NCI-H1694 treated with DMSO at 0.1 percent for 48 hours (cell line): ENCODE data around the gene TMSB4X.
"Not testable (repeated sequence)": the region's sequence is repeated elsewhere in the genome, so short reads cannot be mapped to it uniquely, and the experiment has no call there.

Experiments
- DNase-seq: peaks from one replicate; lab custom pipeline; 2025; lab: John Stamatoyannopoulos, UW

The TMSB4X gene

DNA sequence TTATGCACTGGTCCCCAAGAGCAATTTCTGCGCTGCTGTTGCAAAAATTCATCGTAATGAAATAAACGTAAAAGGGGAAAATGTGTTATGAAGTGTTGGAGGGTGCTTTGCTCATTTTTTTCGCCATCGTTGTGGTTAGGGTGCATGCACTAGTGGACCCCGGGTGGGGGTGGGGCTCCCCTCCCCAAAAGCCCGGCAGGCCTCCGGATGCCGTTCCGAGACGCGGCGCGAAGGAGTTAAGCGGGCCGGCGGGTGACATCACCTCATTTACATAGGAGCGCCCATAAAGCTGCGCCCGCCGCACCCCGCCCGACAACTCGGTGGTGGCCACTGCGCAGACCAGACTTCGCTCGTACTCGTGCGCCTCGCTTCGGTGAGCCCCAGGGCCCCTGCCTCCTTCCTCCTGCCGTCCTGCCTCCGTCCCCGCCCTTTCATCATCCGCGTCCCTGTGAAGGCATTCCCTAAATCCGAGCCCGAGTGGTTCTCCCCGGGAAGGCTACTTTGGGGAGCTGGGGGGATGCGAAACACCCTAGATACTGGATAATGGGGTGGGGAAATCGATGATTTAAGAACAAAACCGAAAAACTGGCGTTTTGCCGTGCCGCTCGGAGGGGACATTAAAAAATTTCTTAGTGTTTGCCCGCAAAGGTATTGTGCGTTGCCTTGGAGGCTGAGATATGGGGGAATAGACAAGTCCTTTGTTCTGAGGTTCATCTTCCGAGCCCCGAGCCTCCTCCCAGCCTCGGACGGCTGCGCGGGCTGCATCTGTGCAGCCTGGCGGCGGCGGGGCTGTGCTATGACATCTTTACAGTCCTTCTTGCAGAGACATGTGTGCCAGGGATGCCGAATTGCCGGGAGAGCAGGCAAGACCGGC lies at the start of gene TMSB4X:
Gene TMSB4X (plus strand): TSS at position 315 of the 874 bp plus-strand sequence.
- DNase-seq, result peak; percentile 33

DNA sequence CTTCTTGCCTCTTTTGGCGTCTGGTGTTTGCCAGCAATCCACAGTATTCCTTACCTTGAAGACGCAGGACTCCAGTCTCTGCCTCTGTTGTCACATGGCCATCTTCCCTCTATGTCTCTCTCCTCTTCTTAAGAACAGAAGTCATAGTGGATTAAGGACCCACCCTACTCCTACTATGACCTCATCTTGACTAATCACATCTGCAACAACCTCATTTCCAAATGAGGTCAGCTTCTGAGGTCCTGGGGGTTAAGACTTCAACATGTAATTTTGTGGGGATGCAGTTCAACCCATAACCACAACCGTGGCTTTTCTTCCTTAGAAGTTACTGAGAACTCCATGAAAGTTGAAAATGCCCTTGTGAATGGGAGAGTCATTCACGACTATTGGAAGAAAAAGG lies 45.2 kb upstream of the TMSB4X start:
- no peak for DNase-seq

DNA sequence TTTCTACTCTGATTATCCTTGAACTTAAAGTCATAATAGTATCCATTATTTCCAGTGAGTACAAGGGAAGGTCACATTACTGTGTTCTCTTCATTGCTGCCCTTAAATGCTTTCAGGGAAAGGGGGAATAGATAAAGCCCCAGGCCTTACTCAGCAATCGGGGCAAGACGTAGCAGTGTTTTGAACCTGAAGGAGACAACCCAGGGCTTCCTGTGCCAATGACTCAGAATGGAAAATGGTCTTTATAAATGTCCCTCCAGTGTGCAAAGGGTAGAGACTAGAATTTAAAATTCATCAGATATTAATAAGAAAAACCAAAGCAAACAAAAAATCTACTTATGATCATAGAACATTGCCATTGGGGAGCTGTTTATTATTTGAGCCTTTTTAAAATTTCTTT lies 44.8 kb upstream of the TMSB4X start:
- no peak for DNase-seq

DNA sequence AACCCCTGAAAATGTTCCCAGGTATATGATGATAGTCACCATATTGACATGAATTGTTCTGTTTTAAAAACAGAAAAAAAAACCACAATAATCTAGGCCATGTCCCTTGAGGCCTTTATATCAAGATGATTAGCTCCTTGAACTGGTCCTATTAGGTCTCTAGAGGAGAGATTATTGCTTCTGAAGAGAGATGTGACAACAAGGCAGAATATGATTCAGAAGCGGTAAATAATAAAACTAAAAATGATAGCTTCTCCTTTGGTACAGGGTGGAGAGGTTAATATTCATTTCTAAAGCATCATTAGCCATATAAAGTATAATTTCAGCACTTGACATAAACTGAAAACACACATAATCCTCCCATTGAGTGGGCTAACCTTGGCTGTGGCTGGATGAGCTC lies 42.7 kb upstream of the TMSB4X start:
- DNase-seq, result no peak

DNA sequence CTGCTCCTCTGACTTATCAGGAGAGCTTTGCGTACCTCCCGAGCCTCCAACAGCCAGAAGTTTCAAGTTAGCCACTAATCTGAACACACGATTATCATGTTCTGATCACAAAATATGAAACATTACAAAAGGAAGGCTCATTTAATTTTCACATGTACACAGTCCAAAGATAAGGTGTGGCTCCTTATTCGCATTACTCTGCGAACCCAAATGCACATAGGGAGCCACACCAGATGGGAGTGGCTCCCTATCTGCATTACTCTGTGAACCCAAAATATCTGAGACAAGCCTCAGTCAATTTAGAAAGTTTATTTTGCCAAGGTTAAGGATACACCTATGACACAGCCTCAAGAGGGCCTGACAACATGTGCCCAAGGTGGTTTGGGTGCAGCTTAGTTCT lies 40.1 kb upstream of the TMSB4X start:
- DNase-seq, result no peak

DNA sequence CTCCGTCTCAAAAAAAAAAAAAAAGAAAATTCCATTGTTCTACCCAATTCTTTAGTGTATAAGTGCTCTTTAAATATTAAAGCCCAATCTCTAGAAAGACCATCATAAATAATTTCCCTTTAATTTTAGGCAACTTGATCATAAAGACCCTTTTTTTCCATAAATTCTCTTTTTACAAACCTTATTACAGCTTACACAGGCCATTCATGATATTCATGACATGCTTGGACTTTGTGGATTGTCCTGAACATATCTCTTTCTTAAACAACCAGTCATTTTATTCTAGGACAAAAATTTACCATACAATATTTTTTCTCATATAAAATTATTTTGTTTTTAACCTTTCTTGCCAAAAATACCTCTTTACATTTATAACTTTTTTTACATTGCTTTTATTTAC lies 38.0 kb upstream of the TMSB4X start:
- no peak for DNase-seq

DNA sequence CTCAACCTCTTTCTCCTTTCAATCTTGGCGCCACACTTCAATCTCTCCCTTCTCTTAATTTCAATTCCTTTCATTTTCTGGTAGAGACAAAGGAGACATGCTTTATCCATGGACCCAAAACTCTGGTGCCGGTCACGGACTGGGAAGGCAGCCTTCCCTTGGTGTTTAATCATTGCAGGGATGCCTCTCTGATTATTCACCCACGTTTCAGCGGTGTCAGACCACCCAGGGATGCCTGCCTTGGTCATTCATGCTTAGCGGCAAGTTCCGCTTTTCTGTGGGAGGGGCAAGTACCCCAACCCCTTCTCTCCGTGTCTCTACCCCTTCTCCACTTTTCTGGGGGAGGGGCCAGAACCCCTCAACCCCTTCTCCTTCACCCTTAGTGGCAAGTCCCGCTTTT lies 34.4 kb upstream of the TMSB4X start:
- DNase-seq, result not testable (repeated sequence)

DNA sequence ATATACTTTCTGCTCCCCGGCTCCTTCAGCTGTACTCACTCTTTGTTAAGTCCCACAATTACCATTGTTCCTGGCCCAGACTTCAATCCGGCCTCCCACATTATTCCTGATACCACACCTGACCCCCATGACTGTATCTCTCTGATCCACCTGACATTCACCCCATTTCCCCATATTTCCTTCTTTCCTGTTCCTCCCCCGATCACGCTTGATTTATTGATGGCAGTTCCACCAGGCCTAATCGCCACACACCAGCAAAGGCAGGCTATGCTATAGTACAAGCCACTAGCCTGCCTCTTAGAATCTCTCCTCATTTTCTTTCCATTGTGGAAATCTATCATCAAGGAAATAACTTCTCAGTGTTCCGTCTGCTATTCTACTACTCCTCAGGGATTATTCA lies 31.3 kb upstream of the TMSB4X start:
- DNase-seq, result not testable (repeated sequence)

DNA sequence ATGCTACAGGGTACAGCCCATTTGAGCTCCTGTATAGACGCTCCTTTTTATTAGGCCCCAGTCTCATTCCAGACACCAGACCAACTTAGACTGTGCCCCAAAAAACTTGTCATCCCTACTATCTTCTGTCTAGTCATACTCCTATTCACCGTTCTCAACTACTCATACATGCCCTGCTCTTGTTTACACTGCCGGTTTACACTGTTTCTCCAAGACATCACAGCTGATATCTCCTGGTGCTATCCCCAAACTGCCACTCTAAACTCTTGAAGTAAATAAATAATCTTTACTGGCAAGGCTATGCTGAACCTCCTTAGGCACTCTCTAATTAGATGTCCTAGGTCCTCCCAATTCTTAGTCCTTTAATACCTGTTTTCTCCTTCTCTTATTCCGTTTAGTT lies 30.5 kb upstream of the TMSB4X start:
- DNase-seq, result not testable (repeated sequence)

DNA sequence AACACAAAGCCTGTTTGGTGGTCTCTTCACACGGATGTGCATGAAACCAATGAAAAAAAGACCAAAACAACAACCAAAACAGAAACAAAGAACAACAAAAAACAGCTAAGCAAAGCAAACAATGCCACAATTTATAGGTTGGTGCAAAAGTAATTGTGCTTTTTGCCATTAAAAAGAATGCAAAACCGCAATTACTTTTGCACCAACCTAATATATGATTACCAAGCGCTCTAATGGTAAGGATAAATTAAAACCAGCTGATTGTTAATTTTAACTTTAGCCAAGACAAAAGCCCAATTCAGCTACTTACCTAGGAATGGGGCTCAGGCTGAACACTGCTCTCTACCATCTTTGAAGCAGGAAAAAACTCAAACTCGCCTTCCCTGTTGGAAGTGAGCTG lies 29.4 kb upstream of the TMSB4X start:
- no peak for DNase-seq

DNA sequence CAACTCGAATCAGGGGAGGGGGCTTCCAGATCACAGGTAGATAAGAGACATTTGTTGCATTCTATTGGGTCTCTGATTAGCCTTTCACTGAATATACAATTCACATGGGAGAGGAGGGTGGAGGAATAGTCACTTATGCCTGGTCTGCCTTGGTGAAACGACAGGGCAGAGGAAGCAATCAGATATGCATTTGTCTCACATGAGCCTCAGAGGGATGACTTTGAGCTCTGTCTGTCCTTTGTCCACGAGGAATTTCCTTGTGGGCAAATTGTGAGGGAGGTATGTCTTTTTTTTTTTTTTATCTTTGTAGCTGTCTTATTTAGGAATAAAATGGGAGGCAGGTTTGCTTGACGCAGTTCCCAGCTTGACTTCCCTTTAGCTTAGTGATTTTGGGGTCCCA lies 28.5 kb upstream of the TMSB4X start:
- DNase-seq, result no peak

DNA sequence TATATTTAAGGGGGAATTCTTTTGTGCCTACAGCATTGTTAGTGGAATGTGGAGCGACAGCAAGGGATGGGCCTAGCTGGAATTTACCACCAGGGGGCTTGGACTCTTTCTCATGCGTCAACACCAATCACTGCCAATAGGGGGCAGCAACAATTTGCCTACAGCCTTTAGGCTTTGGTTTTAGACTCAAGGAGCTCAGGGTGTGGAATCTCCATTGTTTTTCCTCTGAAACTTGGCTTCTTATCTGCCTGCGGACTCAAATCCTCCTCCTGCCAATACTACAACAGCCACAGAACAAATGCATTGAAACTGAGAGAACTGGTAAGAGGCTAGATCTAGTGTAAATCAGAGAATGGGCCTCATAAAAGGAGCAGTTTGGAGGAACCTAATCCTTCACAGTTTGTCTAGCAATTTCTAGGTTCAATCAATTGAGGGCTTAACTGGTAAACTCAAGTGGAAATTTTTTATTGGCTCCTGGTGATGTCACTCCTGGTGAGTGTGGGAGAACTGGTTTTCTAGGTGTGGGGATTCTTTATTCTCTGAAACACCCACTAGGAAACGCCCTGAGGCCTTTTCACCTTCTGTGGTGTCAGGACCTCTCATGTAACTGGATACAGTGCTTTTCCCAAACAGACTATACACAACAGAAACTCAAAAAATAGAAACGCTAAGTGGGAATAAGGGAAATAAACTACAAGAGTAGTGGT lies 27.9 kb upstream of the TMSB4X start:
- peak; percentile 34 for DNase-seq

DNA sequence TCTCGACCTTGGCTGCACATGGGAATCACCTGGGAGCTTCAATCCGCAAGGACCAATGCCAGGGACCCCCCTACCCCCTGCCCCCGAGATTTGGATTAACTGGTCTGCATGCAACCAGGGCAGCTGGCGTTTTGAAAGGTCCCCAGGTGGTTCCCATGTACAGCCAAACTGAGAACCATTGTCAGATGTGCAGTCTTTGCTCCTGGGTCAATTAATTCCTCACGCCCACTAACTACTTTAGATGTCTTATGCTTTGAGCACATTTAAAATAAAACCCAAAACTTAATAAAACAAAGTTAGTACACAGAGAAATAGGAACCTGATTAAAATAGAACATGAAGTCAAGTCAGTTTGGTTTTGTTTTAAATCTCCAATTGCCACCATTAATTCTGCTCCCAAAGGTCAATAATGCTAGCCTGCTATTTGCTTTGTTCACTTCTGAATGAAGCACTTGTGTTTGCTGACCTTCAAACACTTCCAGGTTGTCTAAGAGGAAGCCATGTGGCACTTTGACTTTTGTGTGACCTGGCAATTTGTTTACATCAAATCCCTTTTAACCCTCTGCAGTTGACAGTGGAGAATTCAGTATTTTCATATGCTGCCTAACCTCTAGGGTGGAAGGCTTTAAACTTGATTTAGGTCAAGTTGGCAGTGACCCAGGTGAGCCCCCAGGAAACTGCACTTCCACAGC lies 27.2 kb upstream of the TMSB4X start:
- no peak for DNase-seq

DNA sequence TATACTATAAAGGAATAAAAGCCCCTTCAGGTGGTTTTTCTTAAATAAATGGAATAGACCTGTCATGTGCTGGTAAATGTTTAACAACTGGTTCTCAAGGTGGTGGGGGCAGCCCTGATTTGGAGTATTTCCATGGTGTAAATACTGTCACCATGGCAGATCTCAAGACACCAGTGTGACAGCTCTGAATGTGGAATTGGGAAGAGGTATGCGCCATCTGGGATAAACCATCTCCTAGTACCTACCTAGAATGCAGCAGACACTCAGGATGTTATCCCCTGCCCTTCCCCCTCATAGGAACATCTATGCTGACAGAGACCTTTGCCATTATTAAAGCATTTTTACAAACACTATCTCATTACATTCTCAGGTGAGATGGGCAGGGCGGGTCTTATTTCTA lies 26.4 kb upstream of the TMSB4X start:
- DNase-seq, result no peak

DNA sequence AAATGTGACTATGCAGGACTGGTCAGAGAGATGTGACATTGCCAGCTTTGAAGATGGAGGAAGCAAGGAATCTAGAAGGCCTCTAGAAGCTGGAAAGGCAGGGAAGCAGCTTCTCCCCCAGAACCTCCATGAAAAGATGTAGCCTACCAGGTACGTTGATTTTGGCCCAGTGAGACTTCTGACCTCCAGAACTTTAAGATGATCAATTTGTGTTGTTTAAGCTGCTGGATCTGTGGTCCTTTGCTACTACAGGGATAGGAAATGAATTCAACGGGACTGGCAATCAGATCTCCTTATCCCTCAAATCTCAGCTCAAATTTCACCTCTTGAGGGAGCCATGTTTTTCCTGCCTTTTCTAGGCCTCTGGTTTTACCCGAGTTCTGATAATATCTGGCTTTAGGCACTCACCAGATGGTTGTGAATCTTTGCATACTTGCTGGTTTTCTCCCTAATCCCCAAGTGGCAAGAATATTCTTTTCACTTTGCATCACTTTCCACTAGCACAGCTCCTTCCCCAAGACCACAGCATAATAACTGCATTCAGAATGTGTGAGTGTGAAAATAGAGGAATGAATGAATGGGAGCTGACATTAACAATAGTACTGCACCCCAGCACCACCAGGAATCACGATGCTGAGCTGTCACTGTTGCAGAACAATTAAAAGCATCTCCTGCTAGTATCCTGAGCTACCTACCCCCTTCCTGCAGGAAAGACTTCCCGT lies 25.5 kb upstream of the TMSB4X start:
- DNase-seq, result no peak

DNA sequence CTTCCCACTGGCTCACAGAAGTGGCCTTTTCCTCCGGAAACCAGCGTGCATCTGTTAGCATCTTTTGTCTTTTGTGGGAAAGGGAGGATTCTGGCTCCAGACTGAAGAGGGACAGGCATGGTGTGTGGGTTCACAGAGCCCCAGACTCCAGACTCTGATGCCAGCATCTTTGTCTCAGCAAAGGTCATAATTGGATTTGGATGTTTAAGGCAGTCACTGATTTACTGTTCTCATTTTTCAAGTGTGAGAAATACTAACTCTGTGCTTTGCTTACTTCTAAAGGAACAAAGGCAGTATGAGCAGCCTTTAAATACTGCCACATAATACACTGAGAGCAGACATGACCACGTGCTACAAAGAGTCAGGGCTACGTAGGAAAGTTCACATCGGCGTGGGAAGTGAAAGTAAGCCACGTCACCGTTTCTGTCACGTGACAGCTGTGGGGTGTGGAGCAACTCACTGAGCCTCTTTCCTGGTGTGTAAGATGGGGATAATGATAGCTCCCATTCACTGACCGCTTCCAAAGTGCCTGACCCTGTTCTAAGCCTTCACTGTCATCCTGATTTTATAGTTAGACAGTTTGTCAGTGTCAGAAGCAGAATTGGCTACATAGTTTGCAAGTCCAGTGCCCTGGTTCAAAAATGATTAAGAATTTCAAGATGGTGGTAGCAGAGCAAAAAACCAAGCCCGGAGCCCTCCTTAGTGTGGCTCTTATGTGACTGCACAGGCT lies 24.8 kb upstream of the TMSB4X start:
- no peak for DNase-seq

DNA sequence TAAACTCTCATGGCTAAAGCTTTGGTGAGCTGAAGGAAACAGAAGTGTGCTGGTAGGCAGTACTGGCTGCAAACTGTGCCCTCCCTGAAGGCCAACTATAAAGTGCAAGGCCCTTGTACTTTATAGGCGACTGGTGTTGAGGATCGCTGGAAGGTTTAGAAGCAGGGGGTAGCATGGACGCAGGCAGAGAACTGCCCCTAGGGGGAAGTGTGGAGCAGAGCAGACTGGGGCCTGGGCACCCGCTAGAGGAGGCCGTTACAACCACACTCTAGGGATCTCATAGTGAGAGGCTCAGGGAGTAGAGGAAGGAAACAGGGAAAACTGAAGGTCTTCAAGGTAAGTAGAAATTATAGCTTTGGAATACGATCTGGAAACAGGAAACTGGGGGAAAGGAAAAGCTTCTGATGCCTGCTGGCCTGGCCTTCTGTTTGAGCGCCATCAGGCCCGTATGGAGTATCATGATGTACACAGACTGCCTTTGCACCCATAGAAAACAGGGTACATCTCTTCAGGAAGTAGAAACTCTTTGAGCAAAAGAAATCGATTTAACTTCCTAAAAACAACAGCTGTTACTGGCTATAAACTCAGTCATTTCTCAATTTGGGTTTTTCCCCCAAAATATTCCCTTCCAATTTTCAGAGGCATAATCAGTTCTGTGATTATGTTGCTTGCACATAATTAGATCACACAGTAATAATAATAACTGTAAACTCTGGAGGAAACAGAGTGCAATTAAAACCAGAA lies 23.9 kb upstream of the TMSB4X start:
- DNase-seq, result no peak

DNA sequence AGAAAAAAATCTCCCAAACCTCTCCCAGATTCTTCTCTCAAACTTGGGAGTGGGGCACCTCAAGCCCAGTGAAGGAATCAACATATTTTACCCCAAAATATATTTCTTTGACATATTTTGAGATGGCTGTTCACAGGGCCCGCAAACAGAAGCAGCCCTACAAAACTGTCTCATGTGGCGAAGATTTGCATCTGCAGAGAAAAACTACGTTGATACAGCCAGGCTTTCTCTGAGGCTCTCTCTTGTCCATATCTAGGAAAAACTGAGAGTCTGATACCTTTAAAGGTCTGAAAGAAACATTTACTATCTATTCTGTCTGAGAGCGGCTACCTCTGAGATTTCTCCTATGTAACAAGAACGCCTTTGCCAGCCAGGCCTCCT lies 23.3 kb upstream of the TMSB4X start:
- DNase-seq, result no peak

DNA sequence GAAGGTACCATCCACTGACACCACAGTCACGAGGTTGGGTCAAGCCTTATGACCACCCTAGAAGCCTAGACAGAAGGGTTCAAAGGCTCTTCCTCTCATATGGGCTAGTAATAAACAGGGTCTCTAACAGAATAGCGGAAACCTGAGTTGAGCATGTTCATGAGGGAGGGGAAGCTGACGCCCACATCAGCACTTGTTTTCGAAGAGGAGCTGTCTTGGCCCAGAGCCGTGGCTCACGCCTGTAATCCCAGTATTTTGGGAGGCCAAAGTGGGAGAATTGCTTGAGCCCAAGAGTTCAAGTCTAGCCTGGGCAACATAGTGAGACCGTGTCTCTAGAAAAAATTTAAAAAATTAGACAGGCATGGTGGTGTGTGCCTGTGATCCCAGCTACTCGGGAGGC lies 21.5 kb upstream of the TMSB4X start:
- DNase-seq, result no peak

DNA sequence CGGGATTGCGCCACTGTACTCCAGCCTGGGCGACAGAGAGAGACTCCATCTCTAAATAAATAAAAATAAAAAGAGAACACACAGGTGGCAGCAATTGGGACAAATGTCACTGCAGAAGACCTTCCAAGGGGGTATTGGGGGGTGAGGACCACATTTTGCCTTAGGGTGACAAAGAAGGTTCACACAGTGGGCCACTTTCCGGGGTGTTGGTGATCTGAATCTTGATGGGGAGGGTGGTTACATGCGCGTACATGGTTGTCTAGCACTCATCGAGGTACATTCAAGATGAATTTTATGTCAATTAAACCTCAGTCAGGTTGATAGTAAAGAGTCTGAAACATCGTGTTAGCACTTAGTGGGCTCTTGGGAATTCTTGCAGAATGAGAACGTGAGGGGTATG lies 20.5 kb upstream of the TMSB4X start:
- no peak for DNase-seq

DNA sequence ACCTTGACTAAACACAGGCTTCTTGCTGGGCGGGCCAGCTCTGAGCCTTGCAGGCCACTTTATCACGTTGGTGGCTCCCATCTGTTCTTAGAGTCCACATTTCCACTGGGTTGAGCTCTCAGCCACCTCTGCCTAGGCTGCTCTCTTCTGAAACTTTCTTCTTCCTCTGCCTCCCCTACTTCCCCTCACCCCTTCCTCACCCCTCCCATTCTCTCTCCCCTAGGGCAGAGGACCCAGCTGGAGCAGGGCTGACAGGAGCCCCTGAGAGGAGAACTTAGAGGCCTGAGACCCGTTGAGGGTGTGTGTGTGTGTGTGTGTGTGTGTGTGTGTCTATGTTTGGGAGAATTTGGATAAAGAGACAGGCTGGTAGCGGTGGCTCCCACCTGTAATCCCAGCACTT lies 19.9 kb upstream of the TMSB4X start:
- DNase-seq, result no peak
